DMS 273 (cell line): ENCODE measurements around the gene INSYN1.
"Not testable (repeated sequence)": the region's sequence is repeated elsewhere in the genome, so short reads cannot be mapped to it uniquely, and the experiment has no call there.

Experiments used
- DNase-seq: peaks from one replicate; lab custom pipeline; 2025; ENCODE audit not compliant: unreplicated experiment; lab: John Stamatoyannopoulos, UW

The INSYN1 gene, protein sequence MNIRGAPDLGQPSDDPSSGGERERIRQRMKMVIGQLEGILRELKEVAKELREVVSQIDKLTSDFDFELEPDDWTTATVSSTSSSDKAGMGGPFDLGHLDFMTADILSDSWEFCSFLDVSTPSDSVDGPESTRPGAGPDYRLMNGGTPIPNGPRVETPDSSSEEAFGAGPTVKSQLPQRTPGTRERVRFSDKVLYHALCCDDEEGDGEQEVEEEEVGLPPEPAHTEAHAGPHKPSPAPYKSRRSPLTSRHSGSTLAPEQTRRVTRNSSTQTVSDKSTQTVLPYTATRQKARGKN

DNA sequence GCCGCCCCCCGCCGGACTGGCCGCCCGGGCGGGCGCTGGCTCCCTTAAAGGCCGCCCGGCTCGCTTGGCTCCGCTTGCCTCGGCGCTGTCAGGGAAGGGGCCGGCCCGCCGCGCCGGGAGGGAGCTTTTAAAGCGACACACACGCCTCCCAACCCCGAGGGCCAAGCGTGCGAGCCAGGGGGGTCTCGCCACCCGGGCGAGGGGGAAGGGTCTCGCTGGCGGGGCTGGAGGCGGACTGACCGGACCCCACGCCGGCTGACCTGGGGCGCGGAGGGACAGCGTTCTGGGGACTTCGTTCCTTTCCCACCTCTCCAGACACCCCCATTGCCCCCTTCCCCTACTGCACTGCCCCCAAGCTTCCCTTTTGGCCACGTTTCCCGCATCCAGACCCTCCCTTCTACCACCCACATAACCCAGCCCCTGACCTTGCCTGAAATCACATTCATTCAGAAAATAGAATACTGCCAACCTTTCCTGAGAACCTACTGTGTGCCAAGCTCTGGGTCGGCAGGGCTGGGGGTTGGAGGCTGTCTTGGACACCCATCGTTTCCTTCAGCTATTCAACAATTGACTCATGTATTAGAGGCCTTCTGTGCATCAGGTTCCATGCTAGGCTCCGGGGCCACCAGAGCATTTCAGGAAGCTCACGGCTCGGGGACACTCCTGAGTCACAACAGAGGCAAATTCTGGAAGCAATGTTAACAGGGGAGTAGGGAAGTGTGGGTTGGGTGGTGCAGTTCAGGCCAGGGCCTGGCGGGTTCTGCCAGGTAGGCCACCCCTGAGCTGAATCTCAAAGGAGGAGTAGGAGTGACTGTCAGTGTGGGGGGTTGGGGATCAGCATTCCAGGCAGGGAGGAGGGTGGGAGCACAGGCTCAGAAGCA is at the start of gene INSYN1:
TSS of gene INSYN1 (minus strand) at position 102 of the 881 bp plus-strand sequence. CDS start 2,221 bp downstream, outside the sequence.
- DNase-seq = peak; percentile 61

DNA sequence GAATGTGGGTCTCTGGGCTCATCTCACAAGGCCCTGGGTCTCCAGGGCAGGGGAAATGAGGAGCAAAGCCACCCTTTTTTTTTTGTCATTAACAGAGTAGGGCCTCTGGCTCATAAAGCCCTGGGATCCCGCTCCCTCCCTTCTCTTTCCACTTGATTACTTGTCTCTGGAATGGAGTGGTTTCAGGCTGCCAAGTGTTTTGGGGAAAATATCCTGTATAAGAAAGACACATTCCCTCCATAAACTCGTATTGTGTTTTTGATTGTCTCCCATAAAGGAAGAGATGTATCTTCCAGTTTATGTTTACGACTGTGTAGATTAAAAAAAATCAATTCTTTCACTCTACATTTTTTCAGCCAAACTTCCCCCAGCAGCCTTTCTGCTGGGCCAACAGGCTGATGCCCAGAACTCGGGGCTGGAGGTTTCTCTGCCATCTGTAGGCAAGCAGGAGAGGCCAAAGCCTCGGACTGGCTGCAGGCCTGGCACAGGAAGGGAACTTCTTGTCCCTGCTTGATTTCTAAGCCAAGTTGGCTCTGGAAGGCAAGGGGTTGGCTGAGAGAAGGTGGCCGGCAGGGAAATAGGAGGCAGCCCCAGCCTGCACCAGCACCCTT is 49.4 kb upstream of the INSYN1 start:
- DNase-seq = peak; percentile 33

DNA sequence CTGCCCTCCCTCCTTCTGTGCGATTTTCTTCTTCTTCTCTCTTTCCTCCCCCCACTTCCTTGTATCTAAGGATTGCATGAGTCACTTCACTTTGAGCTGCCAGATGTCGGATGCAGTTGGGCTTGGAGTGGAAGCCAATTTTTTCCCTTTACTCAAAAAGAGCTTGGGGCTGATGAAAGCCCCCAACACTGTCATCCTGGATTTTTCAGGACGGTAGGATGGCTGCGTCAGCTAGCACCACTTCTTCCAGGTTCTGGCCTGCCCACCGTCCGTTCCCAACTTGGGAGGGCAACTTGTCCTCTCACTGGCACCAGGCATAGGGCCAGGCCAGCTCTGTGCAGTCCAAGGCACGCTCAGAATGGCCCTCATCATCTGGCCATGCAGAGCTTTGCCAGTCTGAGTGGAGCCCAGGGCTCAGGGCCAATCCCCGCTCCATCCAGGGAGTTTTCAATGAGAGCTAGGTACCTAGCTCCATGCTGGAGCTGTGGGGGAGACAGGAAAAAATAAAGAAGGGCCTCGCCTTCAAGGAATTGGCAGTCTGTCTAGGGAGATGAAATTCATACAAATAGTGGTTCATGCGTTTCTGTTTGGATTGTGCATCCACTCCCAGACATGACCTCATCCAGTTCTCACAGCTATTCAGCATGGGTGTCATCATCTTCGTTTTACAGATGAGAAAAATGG is 47.7 kb upstream of the INSYN1 start:
- peak; percentile 82 for DNase-seq

DNA sequence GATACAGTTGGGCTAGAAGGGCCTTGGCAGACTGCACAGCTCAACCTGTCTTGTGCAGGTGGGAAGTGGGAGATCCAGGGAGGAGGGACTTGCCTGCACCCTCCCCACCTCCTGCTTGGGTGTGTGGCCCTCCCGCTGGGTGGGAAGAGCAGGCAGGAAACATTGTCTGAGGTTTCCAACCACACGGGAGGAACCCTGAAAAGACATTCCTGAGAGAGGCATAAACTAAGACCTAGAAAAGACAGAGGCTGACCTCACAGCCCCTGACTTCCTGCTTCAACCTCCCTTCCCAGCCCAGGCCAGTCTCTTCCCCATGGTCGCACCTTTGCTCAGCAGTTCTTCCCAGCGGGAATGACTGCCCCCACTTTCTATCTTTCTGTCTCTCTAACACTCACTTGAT is 46.3 kb upstream of the INSYN1 start:
- DNase-seq = no peak

DNA sequence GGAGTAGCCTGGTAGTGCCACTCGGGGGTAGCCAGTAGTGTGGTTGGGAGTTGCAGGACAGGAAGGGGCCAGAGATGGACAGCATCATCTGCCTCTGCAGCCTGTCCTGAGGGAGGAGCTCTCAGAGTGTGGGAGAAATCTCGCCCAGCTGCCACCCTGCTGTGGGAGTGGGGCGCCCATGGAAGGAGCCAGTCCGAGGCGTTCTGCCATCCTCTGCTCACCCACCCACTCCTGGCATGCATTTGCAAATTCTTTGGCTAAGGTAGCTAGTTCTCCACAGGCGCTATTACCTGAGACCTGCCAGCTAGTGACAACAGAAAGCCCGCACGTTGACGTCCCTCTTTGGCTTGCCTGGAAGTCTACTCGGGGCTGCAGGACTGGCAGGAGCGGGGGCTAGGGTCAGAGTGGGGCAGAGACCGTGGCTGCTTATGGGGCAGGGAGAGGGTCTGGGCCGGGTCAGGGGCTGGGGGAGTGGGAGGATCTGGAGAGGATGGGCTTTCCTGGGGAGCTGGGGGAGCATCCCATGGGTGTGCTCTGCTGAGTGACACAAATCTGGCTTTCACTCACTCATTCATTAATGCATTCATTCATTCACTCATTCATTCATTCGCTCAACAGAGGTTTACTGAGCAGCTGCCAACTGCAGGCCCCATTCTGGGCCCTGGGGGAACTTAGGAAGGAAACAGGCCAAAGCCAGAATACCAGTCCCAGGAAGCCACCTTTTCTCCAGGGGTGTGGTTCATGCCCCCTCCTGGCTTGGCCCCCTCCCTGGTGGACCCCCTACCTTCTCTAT is 44.4 kb upstream of the INSYN1 start:
- DNase-seq = no peak

DNA sequence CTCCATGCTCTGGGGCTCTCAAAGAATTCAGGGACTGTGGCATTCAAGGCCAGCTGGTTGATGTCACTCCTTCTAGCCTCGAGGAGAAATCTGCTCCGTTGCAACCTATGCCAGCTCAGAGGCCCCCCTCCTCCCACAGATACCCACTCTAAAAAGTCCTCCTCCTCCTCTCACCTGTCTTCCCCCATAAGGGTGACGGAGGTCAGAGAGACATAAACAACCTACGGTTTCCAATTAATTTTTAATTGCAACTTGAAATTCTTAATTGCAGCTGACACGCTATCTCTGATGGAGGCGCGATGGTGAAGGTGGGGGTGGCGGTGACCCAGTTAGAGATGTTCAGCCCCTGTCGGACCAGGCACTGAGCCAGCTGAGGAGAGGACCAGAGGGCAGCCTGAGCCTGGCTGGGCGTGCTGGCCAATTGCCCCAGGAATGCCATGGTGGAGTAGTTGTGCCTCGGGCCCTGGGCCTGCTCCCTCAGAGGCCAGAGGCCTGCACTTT is 43.2 kb upstream of the INSYN1 start:
- DNase-seq = no peak

DNA sequence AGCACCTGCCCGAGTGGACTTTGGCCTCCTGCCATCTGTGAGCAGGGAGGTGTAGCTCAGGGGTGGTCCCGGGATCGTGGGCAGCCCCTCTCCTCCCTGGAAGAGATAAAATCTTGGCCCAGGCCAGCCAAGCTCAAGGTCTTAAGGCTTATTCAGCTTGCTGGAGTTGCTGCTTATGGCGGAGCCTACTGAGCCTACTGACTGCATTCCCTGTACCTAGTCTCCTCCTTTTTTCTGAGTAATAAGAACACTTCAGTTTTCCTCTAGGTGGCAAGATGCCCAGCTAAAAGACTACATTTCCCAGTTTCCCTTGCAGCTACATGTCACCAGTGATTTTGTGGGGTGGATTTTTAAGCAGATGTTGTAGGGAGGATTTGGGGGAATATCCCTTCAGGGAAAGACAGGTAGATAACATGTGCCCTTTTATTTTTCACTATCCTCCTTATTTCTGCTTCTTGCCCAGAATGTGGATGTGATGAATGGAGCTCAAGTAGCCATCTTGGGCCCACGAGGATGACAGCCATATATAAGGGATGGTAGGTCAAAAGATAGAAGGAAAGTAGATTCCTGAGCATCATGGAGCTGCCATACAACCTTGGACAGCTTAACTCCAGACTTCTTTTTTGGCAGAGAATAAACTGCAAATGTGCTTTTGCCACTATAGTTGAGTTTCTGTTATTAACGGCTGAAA is 41.4 kb upstream of the INSYN1 start:
- peak; percentile 22 for DNase-seq

DNA sequence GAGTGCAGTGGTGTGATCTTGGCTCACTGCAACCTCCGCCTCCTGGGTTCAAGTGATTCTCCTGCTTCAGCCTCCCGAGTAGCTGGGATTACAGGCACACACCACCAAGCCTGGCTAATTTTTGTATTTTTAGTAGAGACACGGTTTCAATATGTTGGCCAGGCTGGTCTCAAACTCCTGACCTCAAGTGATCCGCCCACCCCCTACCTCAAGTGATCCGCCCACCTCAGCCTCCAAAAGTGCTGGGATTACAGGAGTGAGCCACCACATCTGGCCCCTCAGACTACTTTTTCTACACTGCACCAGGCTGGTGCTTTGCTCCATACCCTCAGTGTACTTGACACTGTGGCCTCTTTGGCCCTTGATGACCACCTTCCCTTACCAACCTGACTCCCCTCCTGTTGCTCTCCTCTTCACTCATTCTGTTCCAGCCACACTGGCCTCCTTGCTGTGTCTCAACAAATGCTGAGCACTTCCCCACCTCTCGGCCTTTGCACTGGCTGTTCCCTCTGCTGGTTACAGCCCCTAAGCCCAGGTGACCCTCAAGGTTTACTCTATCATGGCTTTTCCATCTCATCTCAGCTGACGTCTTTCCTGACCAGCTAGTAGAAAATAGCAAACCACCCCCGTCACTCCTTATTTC is 39.9 kb upstream of the INSYN1 start:
- DNase-seq = not testable (repeated sequence)

DNA sequence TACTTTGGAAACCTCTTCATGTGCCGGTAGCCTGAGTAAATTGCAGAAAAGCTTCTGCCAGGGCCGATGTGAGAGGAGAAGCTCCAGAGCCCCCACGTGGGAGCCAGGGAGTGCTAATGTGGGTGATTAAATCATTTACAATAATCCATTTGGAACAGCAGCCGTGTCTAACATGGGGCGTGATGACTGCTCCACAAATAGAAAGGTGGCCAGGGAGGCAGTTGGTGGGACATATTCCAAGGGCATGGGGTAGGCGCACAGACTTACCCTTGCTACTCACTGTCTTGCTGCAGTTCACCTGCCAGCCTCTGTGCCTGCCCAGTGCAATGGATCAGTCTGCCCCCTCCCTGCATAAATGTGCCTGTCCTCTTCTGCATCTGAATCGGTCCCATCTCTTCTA is 39.3 kb upstream of the INSYN1 start:
- DNase-seq = peak; percentile 30

DNA sequence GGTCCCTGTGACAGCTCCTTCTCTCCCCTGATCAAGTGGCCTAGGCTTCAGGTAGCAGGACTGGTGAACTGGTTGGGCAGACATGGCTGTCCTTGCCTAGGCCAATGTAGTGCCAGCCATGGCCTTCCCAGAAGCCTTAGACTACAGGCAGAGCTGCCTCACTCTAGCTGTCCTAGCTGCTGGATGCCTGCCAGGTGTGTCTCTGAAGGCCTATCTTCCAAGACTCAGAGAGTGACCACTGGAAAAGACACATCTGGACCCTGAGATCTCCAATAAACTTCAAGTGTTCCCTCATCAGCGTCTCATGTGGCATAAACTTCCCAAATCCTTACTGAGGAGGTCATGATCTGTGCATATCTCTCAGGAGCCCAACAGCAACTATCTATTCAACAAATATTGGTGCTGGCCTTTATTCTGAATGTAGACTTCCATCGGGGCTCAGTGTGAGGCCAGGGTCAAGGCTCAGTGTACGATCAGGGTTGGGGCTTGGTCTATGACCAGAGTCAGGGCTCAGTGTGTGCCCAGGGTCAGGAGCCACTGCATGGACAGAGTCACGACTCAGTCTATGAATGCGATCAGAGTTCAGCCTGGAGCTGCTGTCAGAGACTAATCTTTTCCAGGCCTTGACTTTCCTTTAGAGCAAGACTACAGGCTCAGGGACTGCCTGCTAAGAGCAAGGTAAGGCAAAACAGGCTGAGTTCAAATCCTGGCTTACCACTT is 36.5 kb upstream of the INSYN1 start:
- DNase-seq = no peak

DNA sequence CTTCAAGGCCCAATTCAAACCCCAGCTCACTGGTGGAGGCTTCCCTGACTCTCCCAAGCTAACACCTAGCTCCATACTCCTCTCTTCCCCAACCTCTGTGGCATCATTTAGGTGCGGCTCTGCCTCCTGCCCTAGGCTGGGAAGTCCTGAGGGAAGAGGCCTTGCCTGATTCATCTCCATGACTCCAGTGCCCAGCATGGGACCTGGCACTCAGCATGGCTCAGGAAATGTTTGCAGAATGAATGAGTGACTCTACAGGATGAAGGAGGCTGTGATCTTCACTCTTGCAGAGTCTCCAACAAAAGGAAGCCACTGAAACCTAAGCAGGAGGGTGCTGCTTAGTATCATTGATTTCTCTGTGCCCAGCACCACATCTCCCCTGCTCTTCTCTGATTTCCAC is 34.5 kb upstream of the INSYN1 start:
- no peak for DNase-seq

DNA sequence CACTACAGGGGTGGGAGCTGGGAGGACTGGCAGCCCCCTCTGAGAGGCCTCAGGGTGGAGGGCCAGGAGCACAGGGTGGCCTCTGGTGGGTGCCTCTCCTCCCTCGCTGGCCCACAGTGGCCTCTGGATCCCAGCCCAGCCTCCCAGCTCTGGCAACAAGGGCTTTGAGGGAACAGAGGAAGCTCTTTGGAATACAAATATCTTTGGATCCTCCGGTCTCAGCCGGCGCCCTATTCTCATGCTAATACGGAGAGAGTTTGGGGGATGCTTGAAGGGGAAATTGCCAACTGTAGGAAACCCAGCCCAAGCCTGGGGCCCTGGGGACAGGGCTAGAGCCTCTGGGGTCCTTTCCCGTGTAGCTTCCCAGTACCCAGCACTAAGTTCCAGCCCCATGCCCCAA is 33.4 kb upstream of the INSYN1 start:
- DNase-seq = no peak

DNA sequence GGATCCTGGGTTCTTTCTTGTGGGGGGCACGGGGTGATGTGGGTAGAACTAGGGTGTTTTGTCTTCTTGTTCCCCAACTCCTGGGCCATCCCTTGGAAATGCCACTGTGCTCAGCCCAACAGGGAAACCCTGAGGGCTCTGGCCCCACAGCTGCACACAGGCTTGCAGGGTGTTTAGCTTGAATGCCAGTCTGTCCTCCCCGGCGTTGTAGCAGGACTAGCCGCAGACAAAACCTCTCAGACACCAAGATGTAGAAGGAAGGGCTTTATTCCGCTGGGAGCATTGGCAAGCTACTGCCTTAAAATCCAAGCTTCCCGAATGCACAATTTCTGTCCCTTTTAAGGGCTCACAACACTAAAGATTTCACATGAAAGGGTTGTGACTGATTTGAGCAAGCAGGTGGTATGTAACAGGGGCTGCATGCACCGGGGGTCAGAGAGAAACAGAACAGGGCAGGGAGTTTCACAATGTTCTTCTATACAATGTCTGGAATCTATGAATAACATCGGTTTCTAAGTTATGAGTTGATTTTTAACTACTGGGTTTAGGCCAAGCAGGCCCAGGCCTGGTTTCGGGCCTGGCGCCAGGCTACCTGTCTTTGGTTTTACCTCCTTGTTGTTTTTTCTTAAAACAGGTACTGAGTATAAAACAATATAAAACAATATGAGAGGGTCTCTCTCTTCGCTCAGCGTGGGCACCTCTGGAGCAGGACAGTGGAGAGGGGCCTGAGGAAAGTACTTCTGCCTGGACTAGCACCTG is 32.3 kb upstream of the INSYN1 start:
- not testable (repeated sequence) for DNase-seq

DNA sequence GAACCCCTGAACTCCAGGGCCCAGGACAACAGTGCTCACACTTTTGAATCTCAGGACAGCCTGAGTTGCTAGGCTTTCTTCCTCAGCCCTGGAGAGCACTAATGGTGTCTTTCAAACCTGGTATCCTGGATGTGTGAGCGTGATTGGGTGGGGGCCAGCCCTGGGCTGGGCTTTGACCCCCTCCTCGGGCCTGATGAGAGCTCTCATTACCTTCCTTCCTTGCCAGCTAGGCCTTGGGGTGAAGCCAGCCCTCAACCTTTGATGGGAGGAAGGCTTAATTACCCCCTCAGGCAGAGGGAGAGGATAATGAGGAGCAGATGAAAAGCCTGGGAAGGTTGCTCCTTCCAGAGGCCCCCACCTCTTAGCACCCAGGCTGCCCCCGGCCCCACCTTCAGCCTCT is 31.1 kb upstream of the INSYN1 start:
- no peak for DNase-seq

DNA sequence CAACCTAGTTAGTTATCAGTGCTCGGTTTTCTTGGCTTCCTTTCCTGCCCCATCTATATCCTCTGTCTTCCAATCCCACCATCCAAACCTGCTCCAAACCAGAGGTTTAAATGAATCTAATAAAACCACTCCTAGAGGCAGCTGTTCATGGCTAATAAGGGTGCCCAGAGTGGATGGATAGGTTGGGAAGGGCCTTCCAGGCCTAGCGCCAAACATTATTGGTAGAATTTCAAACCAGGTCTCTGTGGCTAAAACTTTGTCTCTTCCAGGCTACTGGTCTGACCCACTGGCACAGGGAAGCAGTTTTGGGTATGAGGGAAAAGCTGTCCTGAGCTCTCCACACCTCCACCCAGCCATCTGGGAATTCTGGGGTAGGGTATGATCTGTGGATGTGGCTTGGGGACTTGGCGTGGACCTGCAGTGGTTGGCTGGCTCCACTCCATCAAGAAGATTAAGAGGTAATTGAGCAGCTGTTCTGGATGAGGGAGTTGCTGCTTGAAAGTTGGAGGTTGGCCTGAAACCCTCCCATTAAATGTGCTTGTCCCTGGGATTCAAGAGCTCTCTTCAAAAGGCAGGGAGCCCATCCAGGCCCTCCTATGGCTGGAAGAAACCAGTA is 29.3 kb upstream of the INSYN1 start:
- DNase-seq = peak; percentile 84

DNA sequence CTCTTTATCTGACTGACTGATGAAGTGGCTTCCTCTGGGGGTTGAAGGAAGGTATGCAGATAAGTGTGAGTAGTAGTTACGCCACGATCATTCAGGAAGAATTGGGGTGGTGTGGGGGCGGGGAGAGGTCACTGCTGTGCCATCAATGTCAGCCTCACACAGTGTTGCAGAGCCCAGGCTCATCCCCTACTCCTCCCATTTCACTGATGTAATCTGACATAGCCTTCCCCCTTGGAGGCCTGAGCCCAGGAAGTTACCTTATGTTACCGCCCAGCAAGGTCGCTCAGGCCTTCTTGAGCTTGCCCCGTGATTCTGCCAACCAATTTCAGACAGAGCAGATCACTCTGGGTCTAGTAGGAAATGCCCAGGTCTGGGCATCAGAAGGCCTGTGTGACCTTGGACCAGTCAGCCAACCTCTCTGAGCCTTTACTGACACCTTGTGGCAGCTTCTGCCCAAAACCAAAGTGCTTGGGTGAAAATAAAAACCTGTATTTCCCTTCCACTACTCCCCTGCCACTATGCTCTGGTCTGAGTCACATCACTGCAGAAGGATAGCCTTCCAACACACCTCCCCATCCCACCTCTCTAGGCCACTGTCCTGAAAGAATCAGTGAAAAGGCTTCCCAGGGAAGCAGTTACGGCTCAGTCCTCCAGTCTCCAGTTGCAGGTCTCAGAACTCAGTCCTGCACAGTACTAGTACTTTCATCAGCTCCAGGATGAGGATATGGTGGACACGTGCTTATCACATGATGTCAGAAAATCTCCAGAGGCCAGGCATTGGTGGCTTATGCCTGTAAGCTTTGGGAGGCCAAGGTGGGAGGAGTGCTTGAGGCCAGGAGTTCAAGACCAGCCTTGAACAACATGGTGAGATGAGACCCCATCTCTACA is 28.1 kb upstream of the INSYN1 start:
- DNase-seq = peak; percentile 30
